ENCODE results near the gene AKAP3.

Gene AKAP3

GRCh38 chr12:4589941-4590340 is 58.9 kb downstream of the AKAP3 start:
- Histone ChIP-seq H3K27me3 (peaks cover 0 to 6% of the 10 kb centered on the region in 2 donors), H3K4me1 (no peaks in the 10 kb centered on the region), H3K4me3 (no peak overlapping the region), H3K27ac (no peak overlapping the region), H3K36me3 (no peaks in the 10 kb centered on the region), H3K9me3 (no peaks in the 10 kb centered on the region)
- DNase-seq, result no peak
- TF ChIP-seq CTCF (IDR thresholded peaks at IDR 0.05), result no peak
- intact Hi-C loops (cut with DNase I; ENCODE audit: low total_unique reads), result no loop called here

GRCh38 chr12:4588916-4589315 is 59.9 kb downstream of the AKAP3 start:
- TF ChIP-seq CTCF (IDR thresholded peaks at IDR 0.05), result no peak
- intact Hi-C loops (cut with DNase I; ENCODE audit: low total_unique reads), result no loop called here
- peaks cover 0 to 3% of the 10 kb centered on the region in 2 donors for H3K27me3 ChIP-seq

GRCh38 chr12:4587108-4587507 is 61.7 kb downstream of the AKAP3 start:
- no peaks in the 10 kb centered on the region for H3K9me3 ChIP-seq
- H3K4me1 ChIP-seq, result no peaks in the 10 kb centered on the region
- peaks cover 0 to 3% of the 10 kb centered on the region in 2 donors for H3K27me3 ChIP-seq
- H3K36me3 ChIP-seq, result no peaks in the 10 kb centered on the region
- no peak for DNase-seq
- intact Hi-C loops (cut with DNase I; ENCODE audit: low total_unique reads), result no loop called here
- no peak for TF ChIP-seq CTCF (IDR thresholded peaks at IDR 0.05)
- no peak overlapping the region for H3K4me3 ChIP-seq
- H3K27ac ChIP-seq, result no peak overlapping the region

More at GRCh38 chr12:4588916-4589315, 59.9 kb downstream of the AKAP3 start:
- Histone ChIP-seq H3K36me3 (no peaks in the 10 kb centered on the region), H3K4me1 (no peaks in the 10 kb centered on the region), H3K9me3 (no peaks in the 10 kb centered on the region), H3K4me3 (no peak overlapping the region), H3K27ac (no peak overlapping the region)
- no peak for DNase-seq

GRCh38 chr12:4586500-4586899 is 62.4 kb downstream of the AKAP3 start:
- Histone ChIP-seq H3K27me3 (peaks cover 0 to 3% of the 10 kb centered on the region in 2 donors), H3K36me3 (no peaks in the 10 kb centered on the region), H3K27ac (no peak overlapping the region), H3K9me3 (no peaks in the 10 kb centered on the region), H3K4me1 (no peaks in the 10 kb centered on the region), H3K4me3 (no peak overlapping the region)
- intact Hi-C loops (cut with DNase I; ENCODE audit: low total_unique reads), result no loop called here
- DNase-seq, result no peak
- TF ChIP-seq CTCF (IDR thresholded peaks at IDR 0.05), result no peak

- Histone ChIP-seq H3K4me1 (no peaks in the 10 kb centered on the region), H3K36me3 (no peaks in the 10 kb centered on the region)
- intact Hi-C loops (cut with DNase I; ENCODE audit: low total_unique reads), result no loop called here
Measured at GRCh38 chr12:4584896-4585295, 64.0 kb downstream of the AKAP3 start.

More at GRCh38 chr12:4584896-4585295, 64.0 kb downstream of the AKAP3 start:
- Histone ChIP-seq H3K27me3 (peaks cover 0 to 7% of the 10 kb centered on the region in 2 donors), H3K4me3 (no peak overlapping the region), H3K9me3 (no peaks in the 10 kb centered on the region), H3K27ac (no peak overlapping the region)
- no peak for DNase-seq
- no peak for TF ChIP-seq CTCF (IDR thresholded peaks at IDR 0.05)
